PC-9 (cell line): ENCODE results near the gene TFEC. TPM values are rescaled to one million over a fixed set of nuclear protein-coding genes. Genes with fewer than 3 reads are reported as not detected.

ENCODE experiments used
- BruUV-seq: library from RNA; stranded (reverse); fragments of 400-500 nt; replicated peaks from 2 replicates; lab custom pipeline; 2021; lab: Mats Ljungman, UMichigan
- CTCF ChIA-PET: fragments of 300-600 bp; sonication (Branson Sonifier 250); formaldehyde crosslinking; loops from one replicate; lab custom pipeline; 2022; ENCODE audit warnings: antibody characterized with exemption; lab: Charles Lee
- POLR2A ChIA-PET: fragments of 300-600 bp; sonication (Branson Sonifier 250); formaldehyde crosslinking; loops from one replicate; lab custom pipeline; 2022; ENCODE audit warnings: antibody characterized with exemption; ENCODE audit not compliant: unreplicated experiment; lab: Charles Lee
- DNase-seq, 2 experiments: peaks; one replicate each; pipeline versions ENCODE4 v3.0.0 to v3.0.0-alpha.2; 2015 to 2022; ENCODE audit warnings: mixed read lengths in 1 of 2
- H2AFZ ChIP-seq: fragments of 200-600 bp; sonication (generic); 2 replicates; pipeline ENCODE4 v1.8.1; 2017; ENCODE audit warnings: antibody characterized with exemption
- H3F3A ChIP-seq: fragments of 200-600 bp; sonication (generic); 2 replicates; pipeline ENCODE4 v1.8.1; 2017; ENCODE audit warnings: antibody characterized with exemption, mild to moderate bottlenecking, low read depth; ENCODE audit not compliant: insufficient read depth
- H3K27ac ChIP-seq: fragments of 200-600 bp; sonication (generic); 2 replicates; pipeline ENCODE4 v1.6.1; 2016; ENCODE audit warnings: mixed run types
- H3K27me3 ChIP-seq: fragments of 200-600 bp; sonication (generic); 2 replicates; pipeline ENCODE4 v1.6.1; 2016; ENCODE audit warnings: low read depth, mixed run types; ENCODE audit not compliant: insufficient read depth
- H3K36me3 ChIP-seq: fragments of 200-600 bp; sonication (generic); 2 replicates; pipeline ENCODE4 v1.6.1; 2016; ENCODE audit warnings: low read depth, mixed run types
- H3K4me1 ChIP-seq: fragments of 200-600 bp; sonication (generic); replicated peaks from 2 replicates; pipeline ENCODE4 v1.6.1; 2016; ENCODE audit warnings: mixed run types; ENCODE audit not compliant: insufficient read depth
- H3K4me2 ChIP-seq: fragments of 200-600 bp; sonication (generic); 2 replicates; pipeline ENCODE4 v1.6.1; 2017; ENCODE audit warnings: mixed run types
- H3K4me3 ChIP-seq: fragments of 200-600 bp; sonication (generic); 2 replicates; pipeline ENCODE4 v1.6.1; 2016; ENCODE audit warnings: mixed run types
- H3K79me2 ChIP-seq: fragments of 200-600 bp; sonication (generic); 2 replicates; pipeline ENCODE4 v1.6.1; 2017; ENCODE audit warnings: low read depth, mixed run types
- H3K9me2 ChIP-seq: fragments of 200-600 bp; sonication (generic); 2 replicates; pipeline ENCODE4 v1.8.1; 2017; ENCODE audit warnings: mild to moderate bottlenecking; ENCODE audit not compliant: insufficient read depth
- H3K9me3 ChIP-seq: fragments of 200-600 bp; sonication (generic); 2 replicates; pipeline ENCODE4 v1.8.1; 2016; ENCODE audit warnings: low read depth; ENCODE audit not compliant: insufficient read depth
- H4K20me1 ChIP-seq: fragments of 200-600 bp; sonication (generic); 2 replicates; pipeline ENCODE4 v1.8.1; 2017; ENCODE audit not compliant: insufficient read depth
- EZH2 ChIP-seq: fragments of 200-600 bp; sonication (generic); IDR thresholded peaks from 2 replicates; pipeline ENCODE4 v1.8.0; 2017; ENCODE audit warnings: antibody characterized with exemption, low read depth
- intact Hi-C: fragments of 100-400 bp; cut with micrococcal nuclease; formaldehyde crosslinking; loops from one replicate; pipeline ENCODE4 v1.10.0; 2022; ENCODE audit not compliant: unreplicated experiment
- total RNA-seq: library from RNA; stranded (reverse); gene quantifications from 2 replicates; pipeline ENCODE4 v1.2.3, GENCODE V29; 2021
- TF ChIP-seq, protein P1 (sequence below): fragments of 200-600 bp; sonication (generic); conservative IDR thresholded peaks from 2 replicates; pipeline ENCODE4 v1.6.1; 2017; ENCODE audit warnings: mixed run types, antibody characterized with exemption, mild to moderate bottlenecking, moderate library complexity

Gene TFEC
- total RNA-seq, 1 experiment from 2014 or later, result not detected

DNA sequence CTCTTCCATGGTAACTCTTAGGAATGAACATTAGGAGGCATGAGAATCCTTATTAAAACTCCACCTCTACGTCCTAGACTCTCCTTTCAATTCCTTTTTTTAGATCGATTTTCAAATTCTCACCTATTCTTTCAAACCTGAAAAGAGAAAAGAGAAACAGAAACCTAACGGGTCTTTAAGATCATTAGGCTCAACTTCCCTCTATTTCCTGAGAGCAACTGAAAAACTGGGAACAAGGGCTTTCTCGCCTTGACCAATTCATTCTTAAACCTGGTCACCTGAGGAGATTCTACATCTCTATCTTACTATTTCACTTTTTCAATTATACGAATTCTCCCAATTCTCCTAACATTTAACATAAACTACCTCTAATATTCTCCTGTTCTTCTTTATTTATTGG is 2.8 kb downstream of the TFEC start:
- no TSS peak for BruUV-seq
- H3K4me3 ChIP-seq, result no peak overlapping the region
- TF ChIP-seq EZH2, result no peak
- TF ChIP-seq, protein P1, sequence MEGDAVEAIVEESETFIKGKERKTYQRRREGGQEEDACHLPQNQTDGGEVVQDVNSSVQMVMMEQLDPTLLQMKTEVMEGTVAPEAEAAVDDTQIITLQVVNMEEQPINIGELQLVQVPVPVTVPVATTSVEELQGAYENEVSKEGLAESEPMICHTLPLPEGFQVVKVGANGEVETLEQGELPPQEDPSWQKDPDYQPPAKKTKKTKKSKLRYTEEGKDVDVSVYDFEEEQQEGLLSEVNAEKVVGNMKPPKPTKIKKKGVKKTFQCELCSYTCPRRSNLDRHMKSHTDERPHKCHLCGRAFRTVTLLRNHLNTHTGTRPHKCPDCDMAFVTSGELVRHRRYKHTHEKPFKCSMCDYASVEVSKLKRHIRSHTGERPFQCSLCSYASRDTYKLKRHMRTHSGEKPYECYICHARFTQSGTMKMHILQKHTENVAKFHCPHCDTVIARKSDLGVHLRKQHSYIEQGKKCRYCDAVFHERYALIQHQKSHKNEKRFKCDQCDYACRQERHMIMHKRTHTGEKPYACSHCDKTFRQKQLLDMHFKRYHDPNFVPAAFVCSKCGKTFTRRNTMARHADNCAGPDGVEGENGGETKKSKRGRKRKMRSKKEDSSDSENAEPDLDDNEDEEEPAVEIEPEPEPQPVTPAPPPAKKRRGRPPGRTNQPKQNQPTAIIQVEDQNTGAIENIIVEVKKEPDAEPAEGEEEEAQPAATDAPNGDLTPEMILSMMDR, result no peak
- H3K9me3 ChIP-seq, result no peaks in the 10 kb centered on the region; the same call in 1 of the 2 replicates
- H3K27me3 ChIP-seq, result no peaks in the 10 kb centered on the region
- no peaks in the 10 kb centered on the region for H3K36me3 ChIP-seq
- H3K27ac ChIP-seq, result no peak overlapping the region
- no peak overlapping the region for H2AFZ ChIP-seq
- intact Hi-C loops, result no loop called here
- DNase-seq, result no peak
- ChIA-PET CTCF (no interaction called here), POLR2A (no interaction called here)
- no peaks in the 10 kb centered on the region for H3F3A ChIP-seq
- no peaks in the 10 kb centered on the region for H4K20me1 ChIP-seq
- no peaks in the 10 kb centered on the region for H3K79me2 ChIP-seq
- no peak overlapping the region for H3K4me2 ChIP-seq
- 0 out of 2 replicates have a peak, but pooled peaks cover 5% of the 10 kb centered on the region for H3K4me1 ChIP-seq
- no peaks in the 10 kb centered on the region for H3K9me2 ChIP-seq

DNA sequence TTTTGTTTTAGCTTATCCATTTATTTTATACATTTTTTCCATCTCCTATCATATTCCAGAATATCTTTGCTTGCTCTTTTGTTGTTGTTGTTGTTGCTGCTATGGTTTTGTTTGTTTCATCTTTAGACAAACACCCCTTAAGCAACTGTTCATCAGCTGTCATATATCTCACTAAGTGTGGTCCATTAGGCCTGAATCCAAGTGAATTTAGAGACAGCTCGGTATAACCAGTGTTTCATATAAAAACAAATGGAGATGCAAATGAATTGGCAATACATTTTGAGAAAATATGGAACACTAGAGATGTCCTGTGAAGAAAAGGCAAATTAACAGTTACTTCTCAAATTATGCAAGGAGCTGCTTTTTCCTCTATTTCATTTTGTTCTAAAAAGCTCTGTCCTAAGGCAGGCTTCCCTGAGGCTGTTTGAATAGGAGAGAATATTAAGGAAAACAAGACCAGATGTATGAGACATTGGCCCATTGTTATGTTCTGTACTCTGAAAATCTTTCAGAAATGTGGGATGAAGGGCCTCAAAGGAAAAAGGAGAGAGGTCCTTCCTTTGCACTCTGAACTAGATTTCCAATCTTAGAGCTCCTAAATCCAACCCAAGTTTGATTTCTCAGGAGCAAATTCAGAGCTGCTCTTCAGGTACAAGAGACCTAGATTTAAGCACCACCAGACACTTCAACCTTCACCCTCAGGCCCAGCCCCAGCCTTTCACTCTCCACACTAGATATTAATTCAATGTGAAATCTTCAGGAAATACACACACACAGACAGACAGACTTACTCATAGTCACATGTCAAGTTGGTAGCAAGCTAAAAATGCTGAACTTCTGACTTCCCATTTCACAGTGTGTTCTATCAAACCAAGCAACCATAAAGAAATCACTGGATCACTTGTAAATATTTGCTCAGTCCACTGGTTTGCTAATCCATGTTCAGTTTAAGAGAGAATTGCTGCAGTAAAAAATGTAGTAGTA is 5.4 kb downstream of the TFEC start:
- H3K27ac ChIP-seq, result no peak overlapping the region
- no peak overlapping the region for H2AFZ ChIP-seq
- no peaks in the 10 kb centered on the region for H3K4me1 ChIP-seq
- DNase-seq, result no peak
- H3K79me2 ChIP-seq, result no peaks in the 10 kb centered on the region
- no peaks in the 10 kb centered on the region for H3K9me2 ChIP-seq
- POLR2A ChIA-PET, result interaction anchor here (0.6 kb wide), 1 partner anchor 662 kb away, joined by 3 read pairs; no protein-coding TSS in a partner anchor
- H3F3A ChIP-seq, result no peaks in the 10 kb centered on the region
- H3K4me2 ChIP-seq, result no peak overlapping the region
- no peaks in the 10 kb centered on the region for H4K20me1 ChIP-seq
- intact Hi-C loops, result no loop called here
- CTCF ChIA-PET, result no interaction called here
- TF ChIP-seq EZH2, result no peak
- TF ChIP-seq, protein P1, result no peak
- BruUV-seq, result no TSS peak
- H3K36me3 ChIP-seq, result no peaks in the 10 kb centered on the region
- H3K27me3 ChIP-seq, result no peaks in the 10 kb centered on the region
- no peaks in the 10 kb centered on the region; the same call in 1 of the 2 replicates for H3K9me3 ChIP-seq
- no peak overlapping the region for H3K4me3 ChIP-seq

DNA sequence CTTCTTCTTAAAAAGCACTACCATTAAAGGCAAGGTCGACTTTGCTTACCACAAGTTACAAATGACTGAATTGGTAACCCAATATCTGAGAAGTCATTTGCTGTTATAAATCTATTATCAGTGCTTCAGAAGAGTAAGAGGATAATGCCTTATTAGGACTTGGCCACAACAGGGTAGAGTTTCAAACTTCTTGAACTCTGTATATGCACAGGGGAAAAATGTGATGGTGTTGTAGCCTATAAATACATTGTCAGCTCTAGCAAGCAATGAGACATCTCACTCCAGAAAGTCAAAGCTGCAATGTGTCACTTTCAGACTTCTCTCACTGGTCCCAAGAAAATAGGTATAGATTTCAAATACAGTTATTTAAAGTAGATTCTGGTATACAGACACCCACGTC is 9.3 kb downstream of the TFEC start:
- Histone ChIP-seq H4K20me1 (no peaks in the 10 kb centered on the region), H3K4me1 (no peaks in the 10 kb centered on the region), H3K4me2 (no peak overlapping the region), H3K36me3 (no peaks in the 10 kb centered on the region), H3K27ac (no peak overlapping the region), H2AFZ (peak overlapping the region; percentile 43; the same call in 1 of the 2 replicates), H3F3A (no peaks in the 10 kb centered on the region), H3K4me3 (no peak overlapping the region), H3K9me2 (no peaks in the 10 kb centered on the region; the same call in 1 of the 2 replicates), H3K9me3 (no peaks in the 10 kb centered on the region; the same call in 1 of the 2 replicates), H3K27me3 (no peaks in the 10 kb centered on the region), H3K79me2 (no peaks in the 10 kb centered on the region)
- BruUV-seq, result no TSS peak
- TF ChIP-seq, protein P1, result no peak
- TF ChIP-seq EZH2, result no peak
- no peak for DNase-seq
- intact Hi-C loops, result no loop called here
- ChIA-PET CTCF (no interaction called here), POLR2A (no interaction called here)
